ENCODE data around the gene DYRK2.

DNA sequence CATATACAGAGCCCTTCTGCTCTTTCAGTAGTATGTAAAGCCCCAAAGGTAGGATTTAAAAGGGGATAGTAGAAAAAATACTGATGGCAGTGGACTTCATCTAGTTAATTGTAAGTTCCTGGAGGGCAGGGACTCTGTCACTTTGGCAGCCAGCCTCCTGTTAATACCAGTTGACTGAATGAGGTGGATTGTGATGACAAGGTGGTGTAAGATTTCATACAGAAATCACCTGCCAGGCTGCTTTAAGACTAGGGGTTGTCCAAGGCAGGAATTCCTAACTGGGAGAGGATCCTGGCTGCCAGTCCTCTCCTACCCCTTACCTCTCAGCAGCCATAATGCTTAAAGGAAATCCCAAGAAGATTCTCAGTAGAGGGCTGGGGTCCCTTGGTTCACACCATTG lies 7.3 kb downstream of the DYRK2 start:
- no peak for TF ChIP-seq GATA2 (IDR thresholded peaks at IDR 0.05; ENCODE audit: insufficient read depth, insufficient read length, low read depth, low read length)
- TF ChIP-seq, protein P1, sequence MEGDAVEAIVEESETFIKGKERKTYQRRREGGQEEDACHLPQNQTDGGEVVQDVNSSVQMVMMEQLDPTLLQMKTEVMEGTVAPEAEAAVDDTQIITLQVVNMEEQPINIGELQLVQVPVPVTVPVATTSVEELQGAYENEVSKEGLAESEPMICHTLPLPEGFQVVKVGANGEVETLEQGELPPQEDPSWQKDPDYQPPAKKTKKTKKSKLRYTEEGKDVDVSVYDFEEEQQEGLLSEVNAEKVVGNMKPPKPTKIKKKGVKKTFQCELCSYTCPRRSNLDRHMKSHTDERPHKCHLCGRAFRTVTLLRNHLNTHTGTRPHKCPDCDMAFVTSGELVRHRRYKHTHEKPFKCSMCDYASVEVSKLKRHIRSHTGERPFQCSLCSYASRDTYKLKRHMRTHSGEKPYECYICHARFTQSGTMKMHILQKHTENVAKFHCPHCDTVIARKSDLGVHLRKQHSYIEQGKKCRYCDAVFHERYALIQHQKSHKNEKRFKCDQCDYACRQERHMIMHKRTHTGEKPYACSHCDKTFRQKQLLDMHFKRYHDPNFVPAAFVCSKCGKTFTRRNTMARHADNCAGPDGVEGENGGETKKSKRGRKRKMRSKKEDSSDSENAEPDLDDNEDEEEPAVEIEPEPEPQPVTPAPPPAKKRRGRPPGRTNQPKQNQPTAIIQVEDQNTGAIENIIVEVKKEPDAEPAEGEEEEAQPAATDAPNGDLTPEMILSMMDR (IDR thresholded peaks at IDR 0.05; ENCODE audit: extremely low read depth in 1 of 2, insufficient read depth in 1 of 2, low read depth in 1 of 2, low read length in 2 of 2), result no peak
- no peak for TF ChIP-seq POLR2AphosphoS5 (IDR thresholded peaks at IDR 0.05; ENCODE audit: insufficient read depth, low read depth, low read length)
- TF ChIP-seq POLR2A (IDR thresholded peaks at IDR 0.05; ENCODE audit: low read depth, low read length), result no peak
- TF ChIP-seq MYC (IDR thresholded peaks at IDR 0.05; ENCODE audit: low read depth, low read length), result no peak
